HG02588 (cell line): ENCODE measurements around the gene FCRL3.
"Not testable (repeated sequence)": the region's sequence is repeated elsewhere in the genome, so short reads cannot be mapped to it uniquely, and the experiment has no call there.

Experiments used
- ATAC-seq: cut with Tn5 transposase; IDR thresholded peaks from one replicate; pipeline ENCODE4 v1.9.1; 2021; ENCODE audit warnings: mild to moderate bottlenecking, moderate library complexity; ENCODE audit not compliant: unreplicated experiment

FCRL3 gene

GRCh38 chr1:157700732-157701131, at the start of gene FCRL3:
Gene FCRL3 (minus strand): TSS chr1:157700769. CDS start chr1:157700489, 280 bp downstream.
- no peak for ATAC-seq

- no peak for ATAC-seq
These were observed 47.8 kb upstream of the FCRL3 start for GRCh38 chr1:157748262-157748817.

GRCh38 chr1:157739229-157739901, 38.8 kb upstream of the FCRL3 start:
- no peak for ATAC-seq

GRCh38 chr1:157735991-157736390, 35.4 kb upstream of the FCRL3 start:
- not testable (repeated sequence) for ATAC-seq

GRCh38 chr1:157734321-157734720, 33.8 kb upstream of the FCRL3 start:
- no peak for ATAC-seq

GRCh38 chr1:157732755-157733154, 32.2 kb upstream of the FCRL3 start:
- no peak for ATAC-seq

- ATAC-seq = no peak
These were observed 24.6 kb upstream of the FCRL3 start for GRCh38 chr1:157725221-157725577.

GRCh38 chr1:157724537-157725220, 24.1 kb upstream of the FCRL3 start:
- no peak for ATAC-seq

- no peak for ATAC-seq
These were observed 22.6 kb upstream of the FCRL3 start for GRCh38 chr1:157723157-157723556.

GRCh38 chr1:157721985-157722384, 21.4 kb upstream of the FCRL3 start:
- ATAC-seq = no peak

- no peak for ATAC-seq
These were observed 15.2 kb upstream of the FCRL3 start for GRCh38 chr1:157715736-157716135.

- ATAC-seq = no peak
These were observed 11.2 kb upstream of the FCRL3 start for GRCh38 chr1:157711802-157712201.

- no peak for ATAC-seq
These were observed 4.3 kb upstream of the FCRL3 start for GRCh38 chr1:157704878-157705277.

- no peak for ATAC-seq
These were observed 3.4 kb upstream of the FCRL3 start for GRCh38 chr1:157703981-157704380.

GRCh38 chr1:157702308-157702825, 1.8 kb upstream of the FCRL3 start:
- no peak for ATAC-seq

- no peak for ATAC-seq
These were observed 264 bp downstream of the FCRL3 start for GRCh38 chr1:157700305-157700704.

- no peak for ATAC-seq
These were observed 2.6 kb downstream of the FCRL3 start for GRCh38 chr1:157697781-157698569.

GRCh38 chr1:157696966-157697628, 3.5 kb downstream of the FCRL3 start:
- no peak for ATAC-seq

- no peak for ATAC-seq
These were observed 5.2 kb downstream of the FCRL3 start for GRCh38 chr1:157695417-157695816.

GRCh38 chr1:157691285-157691920, 9.2 kb downstream of the FCRL3 start:
- ATAC-seq = no peak
